OCI-LY7 (cell line): ENCODE data around the gene COL9A1.

Experiments
- CTCF ChIP-seq: fragments of 200-600 bp; sonication (generic); conservative IDR thresholded peaks from 2 replicates; pipeline ENCODE4 v1.5.1; 2014; ENCODE audit warnings: mild to moderate bottlenecking, antibody characterized with exemption, low read length, moderate library complexity, mixed read lengths
- EZH2phosphoT487 ChIP-seq: fragments of 200-600 bp; sonication (generic); IDR thresholded peaks from 2 replicates; pipeline ENCODE4 v1.6.1; 2018; ENCODE audit warnings: low read depth, borderline replicate concordance, mild to moderate bottlenecking, mixed run types, antibody characterized with exemption, low read length, moderate library complexity, mixed read lengths

GRCh38 chr6:70257768-70258273 is 45.1 kb downstream of the COL9A1 start:
- TF ChIP-seq CTCF (no peak), EZH2phosphoT487 (no peak)
